GM21786 (cell line): ENCODE results near the gene LRRC38.
"Not testable (repeated sequence)": the region's sequence is repeated elsewhere in the genome, so short reads cannot be mapped to it uniquely, and the experiment has no call there.

Experiments used
- ATAC-seq: cut with Tn5 transposase; IDR thresholded peaks from one replicate; pipeline ENCODE4 v1.9.1; 2021; ENCODE audit not compliant: unreplicated experiment

The LRRC38 gene

GRCh38 chr1:13465515-13465914 lies 48.3 kb downstream of the LRRC38 start:
- no peak for ATAC-seq

GRCh38 chr1:13462682-13463081 lies 51.1 kb downstream of the LRRC38 start:
- ATAC-seq, result no peak

DNA sequence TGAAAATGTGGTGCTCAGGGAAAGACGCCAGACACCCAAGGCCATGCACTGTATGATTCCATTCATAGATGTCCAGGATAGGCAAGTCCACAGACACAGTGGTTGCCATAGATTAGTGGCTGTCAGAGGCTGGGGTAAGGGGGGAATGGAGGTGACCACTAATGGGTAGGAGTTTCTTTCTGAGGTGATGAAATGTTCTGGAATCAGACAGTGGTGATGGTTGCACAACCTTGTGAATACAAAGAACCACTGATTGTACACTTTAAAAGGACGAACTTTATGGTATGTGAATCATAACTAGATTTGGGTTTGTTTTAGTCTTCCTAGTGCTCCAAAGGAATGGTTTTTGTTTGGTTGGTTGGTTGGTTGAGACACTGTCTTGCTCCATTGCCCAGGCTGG lies 51.8 kb downstream of the LRRC38 start:
- ATAC-seq, result no peak

DNA sequence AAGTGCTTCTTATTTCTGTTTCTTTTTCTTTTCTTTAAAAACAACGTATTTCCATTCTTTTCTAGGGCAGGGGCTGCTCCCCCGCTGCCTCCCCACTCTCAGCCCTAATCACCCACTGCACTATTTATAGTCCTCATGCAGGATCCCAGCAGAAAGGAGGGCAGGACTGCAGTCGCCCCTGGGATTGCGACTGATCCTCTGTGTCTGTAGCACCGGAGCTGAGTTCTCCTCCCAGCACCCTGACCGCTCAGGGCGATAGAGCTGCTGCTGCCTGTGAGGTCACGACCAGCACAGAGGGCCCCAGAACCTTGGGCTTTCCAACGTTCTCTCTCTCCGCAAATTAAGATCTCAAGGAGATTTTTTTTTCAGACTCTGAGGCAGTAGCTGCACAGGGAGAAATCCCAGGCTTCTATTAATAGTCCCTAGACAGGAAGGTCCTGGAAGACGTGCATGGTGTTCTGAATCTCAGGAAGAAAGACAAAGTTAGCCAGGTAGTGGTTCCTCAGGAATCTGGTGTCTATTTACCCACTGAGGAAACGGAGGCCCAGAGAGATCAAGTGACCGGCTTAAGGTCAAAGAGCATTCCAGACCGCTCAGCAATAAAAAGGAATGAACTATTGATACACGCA lies 56.8 kb downstream of the LRRC38 start:
- no peak for ATAC-seq

DNA sequence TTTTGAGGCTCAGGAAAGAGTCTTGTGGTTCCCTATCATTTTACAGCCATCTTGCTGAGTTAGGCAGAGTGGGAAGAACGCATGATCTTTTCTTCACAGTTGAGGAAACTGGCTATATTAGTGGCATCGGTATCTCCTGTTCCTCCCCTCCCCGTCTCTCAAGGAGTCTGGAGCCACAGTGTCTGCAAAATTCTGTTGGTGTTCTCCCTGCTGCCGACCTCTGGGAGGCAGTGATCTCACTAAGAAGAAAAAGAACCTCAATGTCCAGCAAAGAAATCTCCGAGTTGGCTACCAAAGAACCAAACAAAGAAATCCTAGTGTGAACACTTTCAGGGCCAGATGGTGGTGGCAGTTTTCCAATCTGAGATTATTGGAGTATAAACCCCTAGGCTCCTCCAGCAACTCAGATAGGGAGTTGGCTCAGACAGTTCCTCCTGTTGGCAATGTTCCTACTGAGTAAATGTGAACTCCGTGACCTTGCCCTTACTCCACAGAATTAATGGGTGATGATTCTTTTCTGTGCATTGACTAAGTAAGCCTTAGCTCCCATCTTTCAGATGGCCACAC lies 62.3 kb downstream of the LRRC38 start:
- no peak for ATAC-seq

- no peak for ATAC-seq
Measured at GRCh38 chr1:13450204-13450603, 63.6 kb downstream of the LRRC38 start.

- no peak for ATAC-seq
Measured at GRCh38 chr1:13443335-13443979, 70.3 kb downstream of the LRRC38 start.

- not testable (repeated sequence) for ATAC-seq
Measured at GRCh38 chr1:13439104-13439783, 74.6 kb downstream of the LRRC38 start.

DNA sequence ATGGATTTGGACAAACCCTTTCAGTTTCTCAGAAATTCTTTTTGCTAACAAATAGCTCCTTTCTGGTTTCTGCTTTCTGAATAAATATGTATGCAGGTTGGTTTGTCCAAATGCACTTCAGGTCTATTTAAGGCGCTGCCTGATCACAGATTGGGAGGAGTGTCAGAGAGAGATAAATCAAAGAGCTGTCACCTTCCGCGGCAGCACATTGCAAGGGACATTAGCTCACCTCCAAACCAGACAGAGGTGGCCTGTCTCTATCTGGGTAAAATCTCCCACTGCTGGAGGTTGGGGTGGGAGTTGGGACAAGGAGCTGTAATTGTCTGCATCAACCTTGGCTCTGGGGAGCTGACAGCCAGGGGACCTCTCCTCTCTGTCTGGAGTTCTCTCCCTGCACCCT lies 78.3 kb downstream of the LRRC38 start:
- ATAC-seq, result no peak

DNA sequence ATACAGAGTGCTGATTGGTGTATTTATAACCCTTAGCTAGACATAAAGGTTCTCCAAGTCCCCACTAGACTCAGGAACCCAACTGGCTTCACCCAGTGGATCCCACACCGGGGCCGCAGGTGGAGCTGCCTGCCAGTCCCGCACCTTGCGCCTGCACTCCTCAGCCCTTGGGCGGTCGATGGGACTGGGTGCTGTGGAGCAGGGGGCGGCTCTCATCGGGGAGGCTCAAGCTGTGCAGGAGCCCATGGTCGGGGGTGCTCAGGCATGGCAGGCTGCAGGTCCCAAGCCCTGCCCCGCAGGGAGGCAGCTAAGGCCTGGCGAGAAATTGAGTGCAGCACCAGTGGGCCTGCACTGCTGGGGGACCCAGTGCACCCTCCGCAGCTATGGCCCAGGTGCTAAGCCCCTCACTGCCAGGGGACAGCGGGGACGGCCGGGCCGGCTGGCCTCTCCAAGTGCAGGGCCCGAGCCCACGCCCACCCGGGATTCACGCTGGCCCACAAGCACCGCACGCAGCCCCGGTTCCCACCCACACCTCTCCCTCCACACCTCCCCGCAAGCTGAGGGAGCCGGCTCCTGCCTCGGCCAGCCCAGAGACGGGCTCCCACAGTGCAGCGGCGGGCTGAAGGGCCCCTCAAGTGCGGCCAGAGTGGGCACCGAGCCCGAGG lies 80.0 kb downstream of the LRRC38 start:
- not testable (repeated sequence) for ATAC-seq

GRCh38 chr1:13432251-13432650 lies 81.6 kb downstream of the LRRC38 start:
- ATAC-seq, result no peak

- no peak for ATAC-seq
Measured at GRCh38 chr1:13430495-13430894, 83.3 kb downstream of the LRRC38 start.
